HCEC 1CT (cell line): ENCODE measurements around the gene SNTG2.

Source experiments
- DNase-seq: peaks from one replicate; pipeline ENCODE4 v3.0.0-alpha.2; 2017

The SNTG2 gene

DNA sequence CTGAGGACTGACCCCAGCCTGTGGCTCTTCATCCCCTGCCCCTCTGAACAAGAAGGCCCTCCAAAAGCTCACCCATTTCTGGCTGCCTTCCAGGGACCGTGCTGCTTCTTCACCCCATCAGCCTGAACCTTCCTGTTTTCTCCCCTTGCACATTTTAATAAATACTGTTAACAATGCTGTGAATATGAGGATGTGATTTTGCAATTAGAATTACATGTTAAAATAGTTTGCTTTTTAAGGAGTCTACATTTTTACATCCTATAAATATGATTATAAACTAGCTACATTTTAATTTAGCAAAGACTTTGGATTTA lies 4.0 kb downstream of the SNTG2 start:
- no peak for DNase-seq

GRCh38 chr2:955829-956731 lies 5.4 kb downstream of the SNTG2 start:
- no peak for DNase-seq

DNA sequence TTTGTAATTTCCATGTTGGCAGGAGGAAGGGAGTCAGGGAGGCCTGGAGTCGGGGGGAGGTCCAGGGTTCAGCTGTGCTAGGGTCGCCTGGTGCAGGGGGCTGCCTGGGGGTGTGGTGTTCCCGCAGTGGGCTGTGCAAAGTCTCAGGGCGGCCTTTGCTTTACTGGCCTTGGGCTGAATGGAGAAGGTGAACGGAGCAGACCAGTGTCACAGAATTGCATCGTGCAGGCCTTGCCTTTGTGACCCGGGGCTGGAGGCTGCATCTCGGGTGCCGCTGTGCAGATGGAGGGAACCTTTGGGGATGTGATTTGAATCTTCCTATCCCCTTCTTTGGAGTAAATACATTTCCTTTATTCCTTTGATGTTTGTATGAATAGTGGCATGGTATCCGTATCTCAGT lies 8.8 kb downstream of the SNTG2 start:
- no peak for DNase-seq

DNA sequence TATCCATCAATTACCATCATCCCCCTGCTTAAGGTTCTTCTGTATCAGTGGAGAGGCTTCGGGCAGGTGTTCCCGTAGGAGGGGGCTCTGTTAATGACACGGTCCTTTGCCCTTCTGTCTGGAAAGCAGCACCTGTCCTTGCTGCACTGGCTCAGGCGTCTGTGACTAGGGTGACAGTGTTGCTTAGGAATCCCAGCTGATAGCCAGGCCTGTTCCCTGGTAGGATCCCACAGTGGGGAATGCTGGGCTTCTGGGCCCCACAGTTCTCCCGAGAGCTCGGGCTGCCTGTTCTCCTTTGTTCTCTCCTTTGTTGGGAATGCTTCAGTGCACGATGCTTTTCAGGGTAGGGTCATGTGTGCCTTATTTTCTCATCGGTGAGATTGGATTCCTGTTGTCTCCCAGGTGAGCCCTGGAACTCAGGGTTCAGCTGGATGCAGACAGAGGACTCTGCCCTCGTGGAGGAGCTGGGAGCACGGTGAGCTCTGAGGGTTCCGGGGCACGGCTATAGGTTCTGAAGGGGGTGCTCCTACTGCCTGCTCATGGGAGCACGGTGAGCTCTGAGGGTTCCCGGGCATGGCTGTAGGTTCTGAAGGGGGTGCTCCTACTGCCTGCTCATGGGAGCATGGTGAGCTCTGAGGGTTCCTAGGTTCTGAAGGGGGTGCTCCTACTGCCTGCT lies 9.6 kb downstream of the SNTG2 start:
- DNase-seq = no peak

DNA sequence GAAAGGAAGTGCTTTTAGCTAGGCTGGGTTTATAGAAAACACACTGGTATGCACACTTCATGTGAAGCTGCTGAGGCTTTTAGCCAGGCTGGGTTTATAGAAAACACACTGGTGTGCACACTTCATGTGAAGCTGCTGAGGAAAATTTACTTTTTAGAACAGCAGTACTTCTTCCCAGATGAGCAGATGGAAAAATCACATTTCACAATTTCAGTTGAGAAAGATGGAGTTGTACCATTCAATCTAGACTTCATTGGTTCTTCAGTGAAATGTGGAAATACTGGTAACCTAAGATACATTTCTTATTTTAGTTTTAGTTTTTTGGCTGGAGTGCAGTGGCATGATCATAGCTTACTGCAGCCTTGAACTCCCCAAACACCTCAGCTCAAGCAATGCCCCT lies 11.1 kb downstream of the SNTG2 start:
- no peak for DNase-seq

DNA sequence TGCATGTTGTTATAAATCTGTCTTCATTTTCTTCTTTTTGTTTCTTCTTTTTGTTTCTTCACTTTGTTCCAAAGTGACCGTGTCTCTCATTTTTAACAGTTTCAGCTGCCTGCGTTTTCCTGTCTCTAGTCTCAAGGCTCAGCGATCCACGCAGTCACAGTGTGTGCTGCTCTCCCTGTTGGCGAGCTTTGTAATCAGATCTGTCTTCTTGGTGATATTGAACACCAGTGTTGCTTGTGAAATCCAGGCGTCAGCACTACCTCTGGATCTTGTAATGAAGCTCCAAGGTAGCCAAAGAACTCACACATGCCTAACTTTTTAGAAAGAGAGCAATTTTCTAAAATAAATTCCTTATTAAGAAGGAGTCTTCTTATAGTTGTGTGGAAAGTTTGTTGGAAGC lies 13.2 kb downstream of the SNTG2 start:
- DNase-seq = no peak

GRCh38 chr2:964562-964961 lies 13.9 kb downstream of the SNTG2 start:
- DNase-seq = no peak

- no peak for DNase-seq
Observed at GRCh38 chr2:965640-966147, 15.0 kb downstream of the SNTG2 start.

DNA sequence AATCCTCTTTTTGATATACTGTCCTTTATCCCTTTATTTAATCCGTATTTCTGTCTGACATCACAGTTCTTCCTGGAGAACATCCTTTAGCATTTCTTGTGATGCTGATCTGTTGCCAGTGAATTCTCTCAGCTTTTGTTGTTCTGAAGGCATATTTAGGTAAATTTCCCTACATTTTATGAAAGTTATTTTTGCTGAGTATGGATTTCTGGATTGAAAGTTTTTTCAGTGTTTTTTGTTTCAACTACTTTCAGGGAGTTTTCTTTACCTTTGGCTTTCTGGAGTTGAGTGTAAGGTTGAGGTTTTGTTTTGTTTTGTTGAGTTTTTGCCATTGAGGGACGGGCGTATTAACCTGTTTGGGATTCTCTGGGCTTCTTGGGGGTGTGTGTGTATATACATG lies 22.5 kb downstream of the SNTG2 start:
- DNase-seq = no peak

DNA sequence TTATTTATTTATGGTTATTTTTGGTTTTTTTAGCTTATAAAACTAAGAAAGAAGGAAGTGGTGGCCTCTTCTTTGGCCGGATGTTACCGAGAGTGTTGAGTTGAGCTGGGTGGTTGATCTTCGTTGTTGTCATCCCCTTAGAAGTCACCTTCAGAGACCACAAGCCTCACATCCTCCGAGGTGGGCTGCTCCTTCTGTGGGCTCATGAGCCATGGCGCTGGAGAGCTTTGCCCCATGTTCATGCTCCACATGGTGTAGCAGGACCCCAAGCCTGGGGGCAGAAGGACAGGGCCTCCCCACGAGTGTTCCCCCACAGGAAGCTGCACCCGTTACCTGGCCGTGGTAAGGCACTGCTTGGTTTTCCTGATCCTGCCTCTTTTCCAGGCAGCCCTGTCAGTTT lies 23.4 kb downstream of the SNTG2 start:
- no peak for DNase-seq

GRCh38 chr2:974502-974901 lies 23.9 kb downstream of the SNTG2 start:
- DNase-seq = no peak

GRCh38 chr2:975095-975494 lies 24.4 kb downstream of the SNTG2 start:
- no peak for DNase-seq

DNA sequence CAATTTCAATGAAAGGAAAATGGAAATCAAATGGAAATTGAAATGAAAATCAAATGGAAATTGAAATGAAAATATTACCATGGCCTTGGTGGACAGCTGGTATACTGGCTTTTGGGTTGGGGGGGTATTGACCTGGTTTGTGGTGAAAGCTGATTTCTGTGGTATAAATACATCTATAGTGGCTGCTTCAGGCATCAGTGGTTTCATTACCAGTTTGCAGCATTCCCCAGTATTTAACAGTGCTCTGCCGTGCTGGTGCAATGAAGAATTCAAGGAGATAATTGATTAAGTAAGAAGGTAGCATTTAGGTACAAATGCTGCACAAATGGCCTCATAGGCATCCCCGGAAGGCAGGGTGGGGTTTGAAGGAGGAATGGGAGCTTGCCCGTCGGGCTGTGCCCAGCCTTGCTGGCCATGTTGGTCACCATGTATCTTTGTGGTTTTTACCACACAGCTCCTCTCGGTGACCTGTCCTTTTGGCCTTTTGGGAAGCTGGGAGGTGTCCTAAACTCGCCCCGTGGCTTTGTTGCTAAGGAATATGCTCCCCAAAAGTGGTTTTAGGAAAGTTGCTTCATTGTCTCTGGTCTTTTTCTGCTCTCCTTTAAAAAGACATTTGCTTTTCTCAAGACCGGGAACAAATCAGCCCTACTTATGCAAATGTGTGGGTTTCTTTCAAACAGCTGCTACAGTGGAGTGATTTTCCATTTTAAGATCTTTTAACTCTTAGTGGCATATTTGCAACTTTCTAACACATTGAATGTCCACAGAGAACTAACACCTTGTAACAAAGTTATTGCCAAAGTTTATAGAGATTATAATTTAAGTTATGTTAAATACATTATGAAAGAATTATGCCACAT lies 28.6 kb downstream of the SNTG2 start:
- no peak for DNase-seq

GRCh38 chr2:980176-980575 lies 29.5 kb downstream of the SNTG2 start:
- no peak for DNase-seq

- no peak for DNase-seq
Observed at GRCh38 chr2:981258-981657, 30.6 kb downstream of the SNTG2 start.

DNA sequence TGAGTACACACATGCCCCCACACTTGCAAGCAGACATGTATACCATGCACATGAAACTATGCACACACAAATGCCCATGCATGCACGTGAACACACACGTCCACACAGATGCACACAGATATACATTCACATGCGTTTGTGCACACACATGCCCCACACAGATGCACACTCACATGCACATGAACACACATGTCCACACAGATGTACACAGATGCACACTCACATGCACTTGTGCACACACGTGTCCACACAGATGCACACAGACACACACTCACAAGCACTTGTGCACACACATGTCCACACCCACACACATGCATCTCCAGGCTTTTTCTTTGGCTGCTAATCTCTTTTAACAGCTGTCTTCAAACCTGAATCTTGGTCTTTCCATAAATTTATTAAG lies 31.1 kb downstream of the SNTG2 start:
- no peak for DNase-seq

DNA sequence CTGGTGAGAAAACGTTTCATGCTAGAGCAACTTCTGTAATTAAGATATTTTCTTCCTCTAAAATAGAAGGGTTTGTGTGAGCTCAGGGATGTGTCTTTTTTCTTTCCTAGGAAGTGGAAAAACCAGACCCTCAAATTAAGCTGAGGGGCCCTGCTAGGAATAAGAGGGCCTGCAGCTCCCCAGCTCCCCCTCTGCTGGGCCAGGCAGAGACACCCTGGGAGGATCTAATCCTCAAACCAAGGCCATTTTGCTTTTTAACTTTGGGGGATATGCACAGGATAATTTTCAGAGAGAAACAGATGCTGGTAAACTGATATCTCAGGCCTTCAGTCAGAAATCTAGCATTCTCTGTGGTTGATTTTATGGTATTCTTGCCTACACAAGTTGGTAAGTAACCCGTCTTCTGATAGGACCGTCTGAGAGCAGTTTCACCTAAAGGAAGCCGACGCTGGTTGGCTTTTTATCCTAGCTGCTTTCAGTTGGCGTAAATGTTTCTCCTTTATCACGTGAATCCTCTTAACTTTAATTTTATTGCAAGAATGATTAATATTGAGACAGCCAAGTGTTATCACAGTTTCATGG lies 34.8 kb downstream of the SNTG2 start:
- no peak for DNase-seq

DNA sequence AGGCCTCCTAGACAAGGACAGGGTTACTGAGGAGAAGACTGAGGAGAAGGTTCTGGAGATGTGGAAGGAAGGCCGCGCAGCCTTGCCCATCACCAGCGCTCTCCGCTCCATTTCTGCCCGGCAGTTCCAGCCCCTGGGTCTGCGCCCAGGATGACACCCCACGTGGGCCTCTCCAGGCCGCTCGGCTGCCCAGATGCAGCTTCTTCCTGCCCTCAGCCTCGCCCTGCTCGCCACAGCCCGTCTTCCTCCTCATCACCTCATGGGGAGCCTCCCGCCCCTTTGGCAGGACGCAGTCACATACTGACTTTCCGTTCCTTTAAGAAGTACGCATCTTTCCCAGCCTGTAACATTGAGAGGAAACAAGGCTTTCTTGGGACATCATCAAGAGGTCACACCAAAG lies 37.1 kb downstream of the SNTG2 start:
- no peak for DNase-seq

DNA sequence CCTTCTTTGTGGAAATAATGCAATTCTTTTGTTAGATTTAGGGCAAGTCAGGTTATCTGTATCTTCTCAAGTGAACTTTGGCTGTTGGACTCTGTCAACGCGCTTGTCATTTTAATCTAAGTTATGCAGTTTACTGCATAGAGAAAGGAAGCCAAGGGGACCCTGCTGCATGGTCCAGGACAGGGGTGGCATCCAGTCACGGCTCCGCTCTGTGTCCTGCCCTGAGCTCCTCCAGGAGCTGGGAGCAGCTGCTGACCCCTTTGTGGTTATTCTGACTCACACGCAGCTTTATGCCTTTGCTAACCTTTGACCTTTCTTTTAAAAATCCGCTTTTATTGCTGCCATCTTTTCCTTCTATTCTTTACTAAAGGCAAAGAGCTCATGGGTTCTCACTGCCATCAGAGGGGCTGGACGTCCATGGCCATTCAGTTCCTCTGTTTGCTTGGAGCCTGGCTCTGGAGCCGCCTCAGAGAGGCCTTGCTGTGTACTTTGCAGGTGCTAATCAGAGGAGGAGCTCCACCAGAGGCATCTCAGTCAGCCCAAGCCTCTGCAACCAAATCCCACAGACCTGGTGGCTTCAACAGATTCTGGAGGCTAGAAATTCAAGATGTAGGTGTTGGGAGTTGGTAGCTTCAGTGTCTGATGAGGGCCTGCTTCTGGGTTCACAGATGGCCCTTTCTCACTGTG lies 39.3 kb downstream of the SNTG2 start:
- no peak for DNase-seq

DNA sequence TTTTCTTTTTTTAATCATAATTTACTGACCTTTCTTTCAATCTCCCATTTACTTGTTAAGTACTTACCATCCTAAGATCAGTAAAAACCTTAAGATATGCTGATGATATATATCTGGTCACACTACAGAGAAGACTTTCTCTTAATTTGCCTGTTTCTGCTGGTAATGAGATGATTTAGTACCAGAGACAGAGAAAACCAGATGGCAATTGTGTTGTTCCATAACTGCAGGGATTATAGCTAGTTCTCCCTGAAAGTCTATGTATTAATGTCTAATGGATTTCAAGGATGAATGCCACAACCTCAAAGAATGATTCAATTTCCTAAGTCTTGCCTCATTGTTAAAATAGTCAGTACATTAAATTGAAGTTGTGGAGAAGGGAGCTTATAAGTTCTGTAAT lies 40.3 kb downstream of the SNTG2 start:
- no peak for DNase-seq

DNA sequence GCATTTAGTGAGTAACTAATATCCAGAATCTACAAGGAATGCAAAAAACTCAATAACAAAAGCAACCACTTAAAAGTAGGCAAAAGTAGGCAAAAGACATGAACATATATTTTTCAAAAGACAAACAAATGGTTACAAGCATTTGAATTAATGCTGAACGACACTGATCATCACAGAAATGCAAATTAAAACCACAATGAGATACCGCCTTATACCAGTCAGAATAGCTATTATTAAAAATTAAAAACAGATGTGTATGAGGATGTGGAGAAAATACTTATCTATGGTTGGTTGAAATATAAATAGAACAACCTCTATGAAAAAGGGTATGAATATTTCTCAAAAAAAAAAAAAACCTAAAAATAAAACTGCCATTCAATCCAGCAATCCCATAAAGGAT lies 51.7 kb downstream of the SNTG2 start:
- no peak for DNase-seq

GRCh38 chr2:1004398-1004797 lies 53.7 kb downstream of the SNTG2 start:
- no peak for DNase-seq
